Fibroblast of mammary gland (primary cell): ENCODE results near the gene OR10V1.
A peak's percentile ranks its signal among the peaks of the same experiment; 100 is the strongest.

Experiments
- DNase-seq: peaks from one replicate; pipeline ENCODE4 v3.0.0-alpha.2; 2010; ENCODE audit warnings: low read depth
- H3K4me3 ChIP-seq: 2 replicates; pipeline ENCODE4 v1.5.1; 2011; ENCODE audit warnings: low read depth, mild to moderate bottlenecking, low read length, moderate library complexity; ENCODE audit not compliant: control insufficient read depth
- CTCF ChIP-seq: conservative IDR thresholded peaks from 2 replicates; pipeline ENCODE4 v1.5.1; 2011; ENCODE audit warnings: low read depth, low read length, inconsistent platforms; ENCODE audit not compliant: control insufficient read depth, insufficient read depth

The OR10V1 gene

GRCh38 chr11:59755701-59756557 is 42.3 kb upstream of the OR10V1 start:
- peak; percentile 67 for DNase-seq
- no peak for TF ChIP-seq CTCF
- H3K4me3 ChIP-seq, result peak overlapping the region; percentile 69

DNA sequence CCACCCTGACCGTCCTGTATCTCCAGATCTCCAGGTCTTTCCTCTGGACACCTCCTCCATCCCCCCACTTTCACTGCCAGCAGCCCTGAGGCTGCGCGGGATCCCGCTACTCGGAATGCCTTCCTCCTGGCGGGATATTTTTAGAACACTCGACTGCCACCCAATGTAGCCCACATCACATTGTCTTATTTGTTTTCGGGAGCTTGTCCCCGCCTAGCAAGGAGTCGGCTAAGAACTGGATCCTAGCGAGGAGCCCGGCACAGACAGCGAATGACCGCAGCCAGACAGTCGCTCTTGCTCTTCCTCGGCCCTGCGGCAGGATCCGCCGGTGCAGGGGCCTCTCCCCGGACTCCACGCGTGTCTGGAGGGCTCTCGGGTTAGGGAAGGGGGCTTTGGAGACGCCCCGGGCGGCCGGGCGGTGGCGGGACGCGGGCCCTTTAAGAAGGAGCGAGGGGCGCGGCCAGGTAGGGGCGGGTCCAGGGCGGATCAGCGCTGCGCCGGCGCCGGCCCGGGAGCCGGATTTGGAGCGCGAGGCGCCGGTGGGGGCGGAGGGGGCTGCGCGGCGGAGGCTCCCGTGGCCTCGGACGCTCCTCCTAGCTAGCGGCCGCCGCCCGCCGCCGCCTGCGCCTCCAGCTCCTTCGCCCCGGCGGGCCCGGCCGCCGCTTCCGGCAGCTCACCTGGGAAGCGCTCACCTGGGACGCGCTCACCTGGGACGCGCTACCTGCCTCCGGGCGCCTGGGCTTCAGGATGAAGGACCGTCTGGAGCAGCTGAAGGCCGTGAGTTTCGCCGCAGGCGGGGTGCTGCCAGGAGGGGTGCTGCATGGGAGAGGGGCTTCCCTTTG is 41.4 kb upstream of the OR10V1 start, which contains the start of gene STX3:
TSS of gene STX3 (plus strand) at position 518 of the 842 bp plus-strand sequence. CDS start at position 748, 230 bp downstream.
- peak; percentile 49 for DNase-seq
- H3K4me3 ChIP-seq, result peak within 1 kb of the TSS; percentile 69
- no peak for TF ChIP-seq CTCF

- DNase-seq, result peak; percentile 7
- no peak for TF ChIP-seq CTCF
- peak overlapping the region; percentile 69 for H3K4me3 ChIP-seq
Observed at GRCh38 chr11:59754494-59754858, 40.8 kb upstream of the OR10V1 start.

DNA sequence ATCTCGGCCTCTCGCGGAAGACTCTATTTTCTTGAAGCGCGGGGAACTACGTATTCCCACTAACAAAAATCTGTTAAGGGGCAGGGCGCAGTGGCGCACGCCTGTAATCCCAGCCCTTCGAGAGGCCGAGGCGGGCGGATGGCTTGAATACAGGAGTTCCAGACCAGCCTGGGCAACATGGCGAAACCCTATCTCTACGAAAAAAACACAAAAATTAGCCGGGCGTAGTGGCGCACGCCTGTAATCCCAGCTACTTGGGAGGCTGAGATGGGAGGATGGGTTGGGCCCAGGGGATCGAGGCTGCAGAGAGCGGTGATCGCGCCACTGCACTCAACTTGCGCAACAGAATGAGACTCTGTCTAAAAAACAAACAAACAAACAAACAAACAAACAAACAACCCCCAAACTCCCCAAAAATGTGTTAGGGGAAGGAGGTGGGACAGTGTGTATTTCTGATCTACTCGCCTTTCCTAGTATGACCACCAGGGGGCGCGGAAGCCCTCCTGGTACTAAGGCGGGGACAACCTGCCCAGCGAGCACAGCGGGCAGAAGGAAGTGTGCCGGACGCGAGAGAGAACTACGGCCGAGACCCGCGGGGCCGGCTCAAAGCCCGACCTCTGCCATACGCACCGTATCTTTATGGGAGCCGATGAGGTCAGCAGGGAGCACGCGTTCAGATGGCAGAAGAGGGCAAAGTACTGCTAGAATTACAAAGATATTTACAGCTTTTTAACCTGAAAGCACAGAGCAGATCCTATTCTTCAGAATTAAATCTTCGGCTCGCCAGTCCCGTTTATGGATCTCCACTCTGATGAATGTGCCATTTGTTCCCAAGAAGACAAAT is 40.2 kb upstream of the OR10V1 start:
- peak; percentile 89 for TF ChIP-seq CTCF
- peak; percentile 73 for DNase-seq
- H3K4me3 ChIP-seq, result peak overlapping the region; percentile 69

- no peak overlapping the region for H3K4me3 ChIP-seq
- TF ChIP-seq CTCF, result no peak
- DNase-seq, result no peak
Observed at GRCh38 chr11:59746111-59746510, 32.5 kb upstream of the OR10V1 start.

DNA sequence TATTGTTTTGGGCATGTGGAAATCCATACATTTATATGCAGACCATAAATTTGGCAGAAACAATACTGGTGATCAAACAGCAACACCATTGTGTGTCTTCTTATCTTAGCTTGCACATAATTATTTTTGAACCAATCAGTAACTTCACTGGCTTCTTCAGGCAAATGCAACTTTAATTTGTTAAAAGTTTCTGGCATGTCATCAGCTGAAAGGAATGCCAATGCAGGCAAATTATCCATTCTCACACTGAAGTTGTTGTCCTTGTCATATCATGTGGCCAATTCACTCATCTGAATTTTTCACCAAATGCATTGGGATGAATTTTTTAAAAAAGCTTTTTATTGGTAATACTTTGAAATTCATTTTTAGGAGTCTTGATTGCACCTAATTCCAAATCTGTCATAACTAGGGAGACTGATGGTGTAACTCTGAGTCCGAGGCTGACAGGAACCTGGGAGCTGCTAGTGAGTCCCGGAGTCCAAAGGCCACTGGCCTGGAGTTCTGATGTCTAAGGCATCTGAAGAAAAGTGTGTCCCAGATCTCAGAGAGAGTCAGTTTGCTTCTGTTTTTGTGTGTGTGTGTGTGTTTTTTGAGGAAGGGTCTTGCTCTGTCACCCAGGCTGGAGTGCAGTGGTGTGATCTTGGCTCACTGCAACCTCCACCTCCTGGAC is 17.4 kb upstream of the OR10V1 start:
- H3K4me3 ChIP-seq, result no peak overlapping the region
- no peak for TF ChIP-seq CTCF
- DNase-seq, result no peak
